SK-N-SH treated with all-trans-retinoic acid at 6 μM for 48 hours (cell line): Measurements from ENCODE around the gene OR10X1.

Experiments
- RARB ChIP-seq: fragments of 250-450 bp; sonication (Bioruptor Pico); IDR thresholded peaks from 2 replicates; pipeline ENCODE4 v1.8.0; 2021; ENCODE audit warnings: mild to moderate bottlenecking, moderate library complexity
- TOX ChIP-seq: fragments of 250-450 bp; sonication (Bioruptor Pico); IDR thresholded peaks from 2 replicates; pipeline ENCODE4 v1.8.0; 2021; ENCODE audit warnings: mild to moderate bottlenecking, moderate library complexity, borderline replicate concordance
- ZFP30 ChIP-seq: fragments of 450-650 bp; formaldehyde crosslinking; IDR thresholded peaks from 2 replicates; pipeline ENCODE4 v1.5.0; 2022; ENCODE audit warnings: mild to moderate bottlenecking, moderate library complexity
- ZNF8 ChIP-seq: fragments of 450-650 bp; formaldehyde crosslinking; IDR thresholded peaks from 2 replicates; pipeline ENCODE4 v1.5.0; 2020; ENCODE audit warnings: mild to moderate bottlenecking, moderate library complexity
- TF ChIP-seq, protein P1 (sequence below): fragments of 250-450 bp; sonication (Bioruptor Pico); IDR thresholded peaks from 2 replicates; pipeline ENCODE4 v1.8.0; 2020; ENCODE audit warnings: mild to moderate bottlenecking, moderate library complexity, borderline replicate concordance
- TF ChIP-seq, protein P2 (sequence below): fragments of 250-450 bp; sonication (Bioruptor Pico); IDR thresholded peaks from 2 replicates; pipeline ENCODE4 v1.5.0; 2020; ENCODE audit warnings: mild to moderate bottlenecking, moderate library complexity

DNA sequence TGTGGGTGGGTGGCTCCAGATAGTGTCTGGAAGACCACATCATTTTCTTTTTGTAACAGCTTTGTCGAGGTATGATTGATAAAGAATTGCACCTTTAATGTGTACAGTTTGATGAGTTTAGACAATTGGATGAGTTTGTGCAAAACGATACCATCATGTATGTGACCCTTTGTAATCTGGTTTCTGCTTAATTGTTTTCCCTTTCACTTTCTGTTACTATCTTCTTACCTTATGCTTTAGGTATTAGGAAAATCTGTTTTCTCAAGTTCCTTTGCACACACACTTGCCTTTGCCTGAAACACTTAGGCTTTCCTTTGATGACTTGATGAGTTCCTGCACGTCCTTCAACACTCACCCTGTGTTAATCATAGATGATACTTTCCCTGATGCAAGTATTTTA lies 32.2 kb upstream of the OR10X1 start:
- TF ChIP-seq ZNF8 (no peak), TOX (CRISPR knock-in tag) (no peak), ZFP30 (CRISPR knock-in tag) (no peak), RARB (CRISPR knock-in tag) (no peak)
- TF ChIP-seq, protein P1, sequence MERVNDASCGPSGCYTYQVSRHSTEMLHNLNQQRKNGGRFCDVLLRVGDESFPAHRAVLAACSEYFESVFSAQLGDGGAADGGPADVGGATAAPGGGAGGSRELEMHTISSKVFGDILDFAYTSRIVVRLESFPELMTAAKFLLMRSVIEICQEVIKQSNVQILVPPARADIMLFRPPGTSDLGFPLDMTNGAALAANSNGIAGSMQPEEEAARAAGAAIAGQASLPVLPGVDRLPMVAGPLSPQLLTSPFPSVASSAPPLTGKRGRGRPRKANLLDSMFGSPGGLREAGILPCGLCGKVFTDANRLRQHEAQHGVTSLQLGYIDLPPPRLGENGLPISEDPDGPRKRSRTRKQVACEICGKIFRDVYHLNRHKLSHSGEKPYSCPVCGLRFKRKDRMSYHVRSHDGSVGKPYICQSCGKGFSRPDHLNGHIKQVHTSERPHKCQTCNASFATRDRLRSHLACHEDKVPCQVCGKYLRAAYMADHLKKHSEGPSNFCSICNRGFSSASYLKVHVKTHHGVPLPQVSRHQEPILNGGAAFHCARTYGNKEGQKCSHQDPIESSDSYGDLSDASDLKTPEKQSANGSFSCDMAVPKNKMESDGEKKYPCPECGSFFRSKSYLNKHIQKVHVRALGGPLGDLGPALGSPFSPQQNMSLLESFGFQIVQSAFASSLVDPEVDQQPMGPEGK (CRISPR knock-in tag), result no peak
- TF ChIP-seq, protein P2, sequence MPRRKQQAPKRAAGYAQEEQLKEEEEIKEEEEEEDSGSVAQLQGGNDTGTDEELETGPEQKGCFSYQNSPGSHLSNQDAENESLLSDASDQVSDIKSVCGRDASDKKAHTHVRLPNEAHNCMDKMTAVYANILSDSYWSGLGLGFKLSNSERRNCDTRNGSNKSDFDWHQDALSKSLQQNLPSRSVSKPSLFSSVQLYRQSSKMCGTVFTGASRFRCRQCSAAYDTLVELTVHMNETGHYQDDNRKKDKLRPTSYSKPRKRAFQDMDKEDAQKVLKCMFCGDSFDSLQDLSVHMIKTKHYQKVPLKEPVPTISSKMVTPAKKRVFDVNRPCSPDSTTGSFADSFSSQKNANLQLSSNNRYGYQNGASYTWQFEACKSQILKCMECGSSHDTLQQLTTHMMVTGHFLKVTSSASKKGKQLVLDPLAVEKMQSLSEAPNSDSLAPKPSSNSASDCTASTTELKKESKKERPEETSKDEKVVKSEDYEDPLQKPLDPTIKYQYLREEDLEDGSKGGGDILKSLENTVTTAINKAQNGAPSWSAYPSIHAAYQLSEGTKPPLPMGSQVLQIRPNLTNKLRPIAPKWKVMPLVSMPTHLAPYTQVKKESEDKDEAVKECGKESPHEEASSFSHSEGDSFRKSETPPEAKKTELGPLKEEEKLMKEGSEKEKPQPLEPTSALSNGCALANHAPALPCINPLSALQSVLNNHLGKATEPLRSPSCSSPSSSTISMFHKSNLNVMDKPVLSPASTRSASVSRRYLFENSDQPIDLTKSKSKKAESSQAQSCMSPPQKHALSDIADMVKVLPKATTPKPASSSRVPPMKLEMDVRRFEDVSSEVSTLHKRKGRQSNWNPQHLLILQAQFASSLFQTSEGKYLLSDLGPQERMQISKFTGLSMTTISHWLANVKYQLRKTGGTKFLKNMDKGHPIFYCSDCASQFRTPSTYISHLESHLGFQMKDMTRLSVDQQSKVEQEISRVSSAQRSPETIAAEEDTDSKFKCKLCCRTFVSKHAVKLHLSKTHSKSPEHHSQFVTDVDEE (CRISPR knock-in tag), result no peak
